ENCODE results near the gene PTRHD1.

The PTRHD1 gene

DNA sequence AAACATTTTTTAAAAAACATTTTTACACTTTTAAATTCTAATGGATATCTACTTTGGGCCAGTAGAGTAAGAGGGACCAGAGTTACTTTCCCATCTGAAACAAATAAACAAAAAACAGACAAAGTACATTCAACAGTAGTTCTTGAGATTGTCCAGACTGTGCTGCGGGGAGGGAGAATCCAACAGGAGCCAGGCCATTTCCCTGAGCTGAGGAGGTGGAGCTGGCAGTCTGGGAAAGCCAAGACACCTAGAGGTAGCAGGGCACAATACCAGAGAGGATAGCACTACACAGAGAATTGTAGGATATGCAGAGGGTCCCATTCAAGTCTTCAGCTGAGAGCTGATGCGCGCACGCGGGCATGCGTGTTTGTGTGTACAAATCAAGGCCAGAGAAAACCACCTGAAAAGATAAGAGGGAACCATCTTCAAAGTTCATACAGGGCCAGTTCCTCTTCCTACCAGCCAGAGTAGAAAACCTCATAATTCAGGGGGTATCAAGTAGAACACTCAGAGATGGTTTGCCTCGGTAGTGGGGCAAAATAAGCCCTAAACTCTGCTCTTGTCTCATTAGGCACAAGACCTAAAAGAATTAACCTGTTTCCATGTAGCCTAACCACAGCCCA, 44.0 kb downstream of the PTRHD1 start:
- DNase-seq: no peak

DNA sequence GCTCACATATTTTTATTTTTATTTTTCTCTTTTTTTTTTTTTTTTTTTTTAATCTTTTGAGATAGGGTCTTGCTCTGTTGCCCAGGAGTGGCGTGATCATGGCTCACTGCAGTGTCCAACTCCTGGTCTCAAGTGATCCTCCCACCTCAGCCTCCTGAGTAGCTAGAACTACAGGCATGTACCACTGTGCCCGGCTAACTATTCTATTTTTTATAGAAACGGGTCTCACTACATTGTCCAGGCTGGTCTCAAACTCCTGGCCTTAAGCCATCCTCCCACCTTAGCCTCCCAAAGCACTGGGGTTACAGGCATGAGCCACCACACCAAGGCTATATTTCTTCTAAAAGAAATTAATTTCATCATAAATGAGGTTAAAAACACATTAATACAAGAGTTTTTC, 45.9 kb downstream of the PTRHD1 start:
- DNase-seq: no peak

DNA sequence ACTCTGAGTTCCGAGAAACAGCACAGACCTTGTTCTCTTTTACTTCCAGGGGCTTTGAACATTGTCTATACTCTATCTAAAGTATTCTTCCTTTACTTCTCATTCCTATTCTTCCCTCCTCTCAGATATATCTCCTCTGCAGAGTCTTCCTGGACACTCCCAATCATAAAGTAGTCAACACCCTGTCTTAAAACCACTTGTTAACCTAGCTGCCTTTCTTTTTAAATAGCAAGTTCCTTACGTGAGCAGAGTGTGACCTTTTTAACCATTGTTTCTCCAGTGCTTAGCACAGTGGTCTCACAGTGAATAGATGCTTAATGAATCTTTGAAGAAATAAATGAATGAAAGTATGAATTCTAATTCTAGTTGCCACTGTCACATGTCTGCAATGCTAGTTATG, 47.4 kb downstream of the PTRHD1 start:
- no peak for DNase-seq

DNA sequence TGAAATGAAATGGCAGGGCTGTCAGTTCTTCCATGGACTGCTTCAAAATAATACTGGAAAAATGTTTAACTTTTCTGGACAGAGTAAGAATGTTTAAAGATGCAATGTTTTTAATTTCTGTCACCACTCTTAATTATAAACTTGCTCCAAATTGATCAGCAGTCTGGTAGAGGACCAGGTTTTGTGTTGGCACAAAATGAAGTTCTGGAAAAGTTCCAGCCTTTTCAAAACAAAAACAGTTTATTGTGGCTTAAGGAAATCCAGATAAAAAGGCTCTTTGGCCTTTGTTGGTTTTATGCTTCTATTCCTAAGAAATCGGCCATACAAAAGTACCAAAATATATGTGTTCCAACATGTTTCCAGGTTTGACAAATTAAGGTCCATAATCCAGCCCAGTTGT, 48.8 kb downstream of the PTRHD1 start:
- DNase-seq: no peak

DNA sequence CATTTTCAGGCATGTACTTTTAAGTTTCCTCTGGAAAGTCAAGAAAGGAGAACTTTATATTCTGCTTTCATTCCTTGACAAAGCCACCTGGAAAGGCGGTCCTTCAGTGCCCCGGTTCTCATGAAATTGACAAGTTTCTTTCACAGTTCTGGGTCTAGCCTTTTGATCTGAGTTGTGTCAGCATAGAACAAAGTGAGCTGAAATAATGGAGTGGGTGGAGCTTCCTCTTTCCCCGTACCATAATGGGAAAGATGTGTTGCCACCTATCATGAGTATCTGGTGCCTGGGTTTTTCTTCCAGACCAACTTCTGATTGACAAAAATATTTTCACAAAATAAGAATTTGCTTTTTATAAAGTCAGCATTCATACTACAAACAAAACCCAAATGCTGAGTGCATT, 49.3 kb downstream of the PTRHD1 start:
- DNase-seq: no peak

DNA sequence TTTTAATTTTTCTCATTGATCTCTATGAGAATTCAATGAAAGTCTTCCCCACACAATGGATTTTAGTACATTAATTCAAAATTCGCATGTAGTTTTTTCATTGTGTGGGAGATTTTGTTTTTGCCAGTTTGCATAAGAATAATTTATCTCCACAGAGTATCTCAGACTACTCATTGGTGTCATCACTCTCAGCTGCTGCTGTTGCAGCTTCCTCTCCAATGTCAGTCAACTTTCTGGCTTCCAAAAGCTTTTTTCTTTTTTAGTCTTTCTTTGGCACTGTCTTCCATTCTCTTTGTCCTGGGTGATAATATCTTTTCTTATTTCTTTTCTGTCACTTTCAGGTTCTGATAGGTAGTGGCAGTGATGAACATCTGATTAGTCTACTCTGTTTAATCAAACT, 50.5 kb downstream of the PTRHD1 start:
- no peak for DNase-seq

DNA sequence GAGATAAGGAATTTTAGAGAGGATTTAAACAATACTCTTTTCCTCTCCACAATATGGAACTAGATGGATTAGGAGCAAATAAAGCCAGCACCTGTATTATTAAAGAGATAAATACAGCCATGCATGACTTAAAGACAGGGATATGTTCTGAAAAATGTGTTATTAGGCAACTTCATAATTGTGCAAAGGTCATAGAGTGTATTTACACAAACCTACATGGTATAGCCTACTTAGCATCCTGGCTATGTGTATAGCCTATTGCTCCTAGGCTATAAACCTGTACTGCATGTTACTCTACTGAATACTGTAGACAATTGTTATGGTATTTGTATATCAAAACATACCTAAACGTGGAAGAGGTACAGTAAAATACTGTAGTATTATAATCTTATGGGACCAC, 53.0 kb downstream of the PTRHD1 start:
- DNase-seq: no peak

Data from activated CD4-positive, alpha-beta T cell treated with anti-CD3 and anti-CD28 coated beads, Interleukin-2, amount 50 U/mL, for 16 hours (primary cell).